HepG2 (cell line): Measurements from ENCODE around the gene TCTA. TPM values are rescaled to one million over a fixed set of nuclear protein-coding genes. Genes with fewer than 3 reads are reported as not detected.

Experiments
- GTF2F1 ChIP-seq: fragments of 150-350 bp; IDR thresholded peaks from 2 replicates; pipeline ENCODE4 v1.6.1; 2014; ENCODE audit warnings: low read length
- RFX5 ChIP-seq: IDR thresholded peaks from 2 replicates; pipeline ENCODE4 v1.6.1; 2011; ENCODE audit warnings: low read depth, low read length, improper control_type of control experiment
- SRSF1 ChIP-seq: fragments of 200-400 bp; formaldehyde crosslinking; optimal IDR thresholded peaks from 2 replicates; pipeline ENCODE3; 2017; ENCODE audit warnings: mild to moderate bottlenecking, low read depth, low read length, moderate library complexity
- TBX2 ChIP-seq: sonication (generic); formaldehyde crosslinking; IDR thresholded peaks from 2 replicates; pipeline ENCODE4 v1.5.0; 2020; ENCODE audit warnings: missing genetic modification reagents, mild to moderate bottlenecking, borderline replicate concordance
- TCF12 ChIP-seq, 2 experiments: fragments of 450-650 bp in 1 of 2; sonication (generic) in 1 of 2; formaldehyde crosslinking in 1 of 2; IDR thresholded peaks; 2 replicates each; pipeline versions ENCODE4 v1.6.1 to v1.8.0; 2017 to 2022; ENCODE audit warnings: antibody characterized with exemption in 1 of 2, mild to moderate bottlenecking in 1 of 2, missing genetic modification reagents in 1 of 2, moderate library complexity in 1 of 2
- ZNF749 ChIP-seq: sonication (generic); formaldehyde crosslinking; IDR thresholded peaks from 2 replicates; pipeline ENCODE4 v1.8.0; 2022; ENCODE audit warnings: mild to moderate bottlenecking, missing genetic modification reagents, moderate library complexity, borderline replicate concordance
- polyA plus RNA-seq, 8 experiments: library from polyadenylated mRNA; depleted of rRNA in 3 of 8; stranded (reverse) in 7 of 8; unstranded in 1 of 8; fragments of >200 nt; fragmentation: Illumina TruSeq in 4 of 8; extraction: Trizol in 4 of 8; gene quantifications; 2 replicates each; pipeline versions ENCODE4 v1.2.1 to v1.2.3, GENCODE V29; 2011 to 2016; ENCODE audit warnings: low read depth in 4 of 8, missing spikeins in 1 of 8, mixed read lengths in 1 of 8; ENCODE audit not compliant: insufficient read depth in 1 of 8
- total RNA-seq, 5 experiments: library from RNA; depleted of rRNA; stranded (reverse); fragments of >200 nt; fragmentation: Illumina TruSeq; extraction: Trizol; gene quantifications; 2 replicates each; pipeline ENCODE4 v1.2.3, GENCODE V29; 2016; ENCODE audit warnings: low read depth in 1 of 5
- TF ChIP-seq, protein P1 (sequence below): sonication (generic); formaldehyde crosslinking; conservative IDR thresholded peaks from 2 replicates; pipeline ENCODE4 v1.8.0; 2022; ENCODE audit warnings: low read depth, missing genetic modification reagents
- TF ChIP-seq, protein P2 (sequence below): fragments of 450-650 bp; IDR thresholded peaks from 2 replicates; pipeline ENCODE4 v1.6.1; 2016
- TF ChIP-seq, protein P3 (sequence below): sonication (generic); formaldehyde crosslinking; IDR thresholded peaks from 2 replicates; pipeline ENCODE4 v1.4.0; 2020; ENCODE audit warnings: missing genetic modification reagents
- TF ChIP-seq, protein P4 (sequence below): fragments of 450-650 bp; IDR thresholded peaks from 2 replicates; pipeline ENCODE4 v1.6.1; 2017
- TF ChIP-seq, protein P5 (sequence below): sonication (generic); formaldehyde crosslinking; IDR thresholded peaks from 2 replicates; pipeline ENCODE4 v1.5.1; 2020; ENCODE audit warnings: missing genetic modification reagents, mild to moderate bottlenecking, borderline replicate concordance
- TF ChIP-seq, protein P6 (sequence below): IDR thresholded peaks from 2 replicates; pipeline ENCODE4 v1.6.1; 2016; ENCODE audit warnings: low read depth, missing genetic modification reagents, missing compliant biosample characterization
- TF ChIP-seq, protein P7 (sequence below): sonication (generic); formaldehyde crosslinking; IDR thresholded peaks from 2 replicates; pipeline ENCODE4 v1.8.0; 2022; ENCODE audit warnings: mild to moderate bottlenecking, missing genetic modification reagents, moderate library complexity

The TCTA gene
- total and polyA plus RNA-seq, 2 of the 13 experiments (the other 11 are each of a cell fraction or from before 2014, with no cell fraction given): 8.3 to 13.2 TPM

DNA sequence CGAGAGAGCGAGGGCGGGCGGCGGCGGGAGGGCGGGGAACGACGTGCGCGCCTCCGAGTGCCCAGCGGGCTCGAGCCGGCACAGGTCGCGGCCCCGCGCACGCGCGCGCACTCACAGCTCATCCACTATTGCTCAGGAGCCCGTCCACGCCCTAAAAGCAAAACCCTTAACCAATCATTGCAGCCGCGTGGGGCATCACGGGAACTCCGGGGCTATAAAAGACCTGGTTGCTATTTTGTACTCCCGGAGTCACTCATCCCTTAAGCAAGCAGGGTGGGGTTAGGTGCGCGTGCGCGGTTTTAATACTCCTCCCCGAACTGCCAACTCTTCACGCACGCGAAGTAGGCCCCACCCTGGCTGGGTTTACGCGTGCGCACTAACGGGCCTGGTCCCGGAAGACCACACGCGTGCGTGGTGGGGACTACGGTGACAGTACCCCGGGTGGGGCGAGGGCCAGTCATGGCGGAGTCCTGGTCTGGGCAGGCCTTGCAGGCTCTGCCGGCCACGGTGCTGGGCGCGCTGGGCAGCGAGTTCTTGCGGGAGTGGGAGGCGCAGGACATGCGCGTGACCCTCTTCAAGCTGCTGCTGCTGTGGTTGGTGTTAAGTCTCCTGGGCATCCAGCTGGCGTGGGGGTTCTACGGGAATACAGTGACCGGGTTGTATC, at the start of gene TCTA, which contains the start of gene RHOA (continued):
- TF ChIP-seq GTF2F1 (peak; percentile 60), ZNF749 (CRISPR knock-in tag) (peak; percentile 62; the same call in 1 of the 2 replicates), TBX2 (CRISPR knock-in tag) (peak; percentile 89), RFX5 (no peak), TCF12 (IDR thresholded peaks at IDR 0.05) (no peak), TCF12 (CRISPR knock-in tag; IDR thresholded peaks at IDR 0.05) (peak; percentile 93), SRSF1 (peak; percentile 53)
- TF ChIP-seq, protein P1, sequence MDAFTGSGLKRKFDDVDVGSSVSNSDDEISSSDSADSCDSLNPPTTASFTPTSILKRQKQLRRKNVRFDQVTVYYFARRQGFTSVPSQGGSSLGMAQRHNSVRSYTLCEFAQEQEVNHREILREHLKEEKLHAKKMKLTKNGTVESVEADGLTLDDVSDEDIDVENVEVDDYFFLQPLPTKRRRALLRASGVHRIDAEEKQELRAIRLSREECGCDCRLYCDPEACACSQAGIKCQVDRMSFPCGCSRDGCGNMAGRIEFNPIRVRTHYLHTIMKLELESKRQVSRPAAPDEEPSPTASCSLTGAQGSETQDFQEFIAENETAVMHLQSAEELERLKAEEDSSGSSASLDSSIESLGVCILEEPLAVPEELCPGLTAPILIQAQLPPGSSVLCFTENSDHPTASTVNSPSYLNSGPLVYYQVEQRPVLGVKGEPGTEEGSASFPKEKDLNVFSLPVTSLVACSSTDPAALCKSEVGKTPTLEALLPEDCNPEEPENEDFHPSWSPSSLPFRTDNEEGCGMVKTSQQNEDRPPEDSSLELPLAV (CRISPR knock-in tag): no peak; the same call in 1 of the 2 replicates
- TF ChIP-seq, protein P2, sequence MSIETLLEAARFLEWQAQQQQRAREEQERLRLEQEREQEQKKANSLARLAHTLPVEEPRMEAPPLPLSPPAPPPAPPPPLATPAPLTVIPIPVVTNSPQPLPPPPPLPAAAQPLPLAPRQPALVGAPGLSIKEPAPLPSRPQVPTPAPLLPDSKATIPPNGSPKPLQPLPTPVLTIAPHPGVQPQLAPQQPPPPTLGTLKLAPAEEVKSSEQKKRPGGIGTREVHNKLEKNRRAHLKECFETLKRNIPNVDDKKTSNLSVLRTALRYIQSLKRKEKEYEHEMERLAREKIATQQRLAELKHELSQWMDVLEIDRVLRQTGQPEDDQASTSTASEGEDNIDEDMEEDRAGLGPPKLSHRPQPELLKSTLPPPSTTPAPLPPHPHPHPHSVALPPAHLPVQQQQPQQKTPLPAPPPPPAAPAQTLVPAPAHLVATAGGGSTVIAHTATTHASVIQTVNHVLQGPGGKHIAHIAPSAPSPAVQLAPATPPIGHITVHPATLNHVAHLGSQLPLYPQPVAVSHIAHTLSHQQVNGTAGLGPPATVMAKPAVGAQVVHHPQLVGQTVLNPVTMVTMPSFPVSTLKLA: peak; percentile 72
- TF ChIP-seq, protein P3, sequence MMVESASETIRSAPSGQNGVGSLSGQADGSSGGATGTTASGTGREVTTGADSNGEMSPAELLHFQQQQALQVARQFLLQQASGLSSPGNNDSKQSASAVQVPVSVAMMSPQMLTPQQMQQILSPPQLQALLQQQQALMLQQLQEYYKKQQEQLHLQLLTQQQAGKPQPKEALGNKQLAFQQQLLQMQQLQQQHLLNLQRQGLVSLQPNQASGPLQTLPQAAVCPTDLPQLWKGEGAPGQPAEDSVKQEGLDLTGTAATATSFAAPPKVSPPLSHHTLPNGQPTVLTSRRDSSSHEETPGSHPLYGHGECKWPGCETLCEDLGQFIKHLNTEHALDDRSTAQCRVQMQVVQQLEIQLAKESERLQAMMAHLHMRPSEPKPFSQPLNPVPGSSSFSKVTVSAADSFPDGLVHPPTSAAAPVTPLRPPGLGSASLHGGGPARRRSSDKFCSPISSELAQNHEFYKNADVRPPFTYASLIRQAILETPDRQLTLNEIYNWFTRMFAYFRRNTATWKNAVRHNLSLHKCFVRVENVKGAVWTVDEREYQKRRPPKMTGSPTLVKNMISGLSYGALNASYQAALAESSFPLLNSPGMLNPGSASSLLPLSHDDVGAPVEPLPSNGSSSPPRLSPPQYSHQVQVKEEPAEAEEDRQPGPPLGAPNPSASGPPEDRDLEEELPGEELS: no peak
- TF ChIP-seq, protein P4, sequence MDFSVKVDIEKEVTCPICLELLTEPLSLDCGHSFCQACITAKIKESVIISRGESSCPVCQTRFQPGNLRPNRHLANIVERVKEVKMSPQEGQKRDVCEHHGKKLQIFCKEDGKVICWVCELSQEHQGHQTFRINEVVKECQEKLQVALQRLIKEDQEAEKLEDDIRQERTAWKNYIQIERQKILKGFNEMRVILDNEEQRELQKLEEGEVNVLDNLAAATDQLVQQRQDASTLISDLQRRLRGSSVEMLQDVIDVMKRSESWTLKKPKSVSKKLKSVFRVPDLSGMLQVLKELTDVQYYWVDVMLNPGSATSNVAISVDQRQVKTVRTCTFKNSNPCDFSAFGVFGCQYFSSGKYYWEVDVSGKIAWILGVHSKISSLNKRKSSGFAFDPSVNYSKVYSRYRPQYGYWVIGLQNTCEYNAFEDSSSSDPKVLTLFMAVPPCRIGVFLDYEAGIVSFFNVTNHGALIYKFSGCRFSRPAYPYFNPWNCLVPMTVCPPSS: no peak
- TF ChIP-seq, protein P5, sequence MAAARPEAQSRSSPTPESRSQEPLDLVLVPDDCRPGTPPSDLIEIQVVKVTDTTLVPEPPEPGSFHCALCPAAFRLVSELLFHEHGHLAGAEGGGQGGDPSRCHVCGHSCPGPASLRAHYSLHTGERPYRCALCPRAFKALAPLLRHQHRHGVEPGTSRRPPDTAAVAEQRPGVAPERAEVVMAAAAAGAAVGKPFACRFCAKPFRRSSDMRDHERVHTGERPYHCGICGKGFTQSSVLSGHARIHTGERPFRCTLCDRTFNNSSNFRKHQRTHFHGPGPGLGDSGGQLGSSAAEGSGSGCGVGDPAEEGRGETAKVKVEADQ (CRISPR knock-in tag): no peak; the same call in 1 of the 2 replicates
- TF ChIP-seq, protein P6, sequence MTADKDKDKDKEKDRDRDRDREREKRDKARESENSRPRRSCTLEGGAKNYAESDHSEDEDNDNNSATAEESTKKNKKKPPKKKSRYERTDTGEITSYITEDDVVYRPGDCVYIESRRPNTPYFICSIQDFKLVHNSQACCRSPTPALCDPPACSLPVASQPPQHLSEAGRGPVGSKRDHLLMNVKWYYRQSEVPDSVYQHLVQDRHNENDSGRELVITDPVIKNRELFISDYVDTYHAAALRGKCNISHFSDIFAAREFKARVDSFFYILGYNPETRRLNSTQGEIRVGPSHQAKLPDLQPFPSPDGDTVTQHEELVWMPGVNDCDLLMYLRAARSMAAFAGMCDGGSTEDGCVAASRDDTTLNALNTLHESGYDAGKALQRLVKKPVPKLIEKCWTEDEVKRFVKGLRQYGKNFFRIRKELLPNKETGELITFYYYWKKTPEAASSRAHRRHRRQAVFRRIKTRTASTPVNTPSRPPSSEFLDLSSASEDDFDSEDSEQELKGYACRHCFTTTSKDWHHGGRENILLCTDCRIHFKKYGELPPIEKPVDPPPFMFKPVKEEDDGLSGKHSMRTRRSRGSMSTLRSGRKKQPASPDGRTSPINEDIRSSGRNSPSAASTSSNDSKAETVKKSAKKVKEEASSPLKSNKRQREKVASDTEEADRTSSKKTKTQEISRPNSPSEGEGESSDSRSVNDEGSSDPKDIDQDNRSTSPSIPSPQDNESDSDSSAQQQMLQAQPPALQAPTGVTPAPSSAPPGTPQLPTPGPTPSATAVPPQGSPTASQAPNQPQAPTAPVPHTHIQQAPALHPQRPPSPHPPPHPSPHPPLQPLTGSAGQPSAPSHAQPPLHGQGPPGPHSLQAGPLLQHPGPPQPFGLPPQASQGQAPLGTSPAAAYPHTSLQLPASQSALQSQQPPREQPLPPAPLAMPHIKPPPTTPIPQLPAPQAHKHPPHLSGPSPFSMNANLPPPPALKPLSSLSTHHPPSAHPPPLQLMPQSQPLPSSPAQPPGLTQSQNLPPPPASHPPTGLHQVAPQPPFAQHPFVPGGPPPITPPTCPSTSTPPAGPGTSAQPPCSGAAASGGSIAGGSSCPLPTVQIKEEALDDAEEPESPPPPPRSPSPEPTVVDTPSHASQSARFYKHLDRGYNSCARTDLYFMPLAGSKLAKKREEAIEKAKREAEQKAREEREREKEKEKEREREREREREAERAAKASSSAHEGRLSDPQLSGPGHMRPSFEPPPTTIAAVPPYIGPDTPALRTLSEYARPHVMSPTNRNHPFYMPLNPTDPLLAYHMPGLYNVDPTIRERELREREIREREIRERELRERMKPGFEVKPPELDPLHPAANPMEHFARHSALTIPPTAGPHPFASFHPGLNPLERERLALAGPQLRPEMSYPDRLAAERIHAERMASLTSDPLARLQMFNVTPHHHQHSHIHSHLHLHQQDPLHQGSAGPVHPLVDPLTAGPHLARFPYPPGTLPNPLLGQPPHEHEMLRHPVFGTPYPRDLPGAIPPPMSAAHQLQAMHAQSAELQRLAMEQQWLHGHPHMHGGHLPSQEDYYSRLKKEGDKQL: no peak
- TF ChIP-seq, protein P7, sequence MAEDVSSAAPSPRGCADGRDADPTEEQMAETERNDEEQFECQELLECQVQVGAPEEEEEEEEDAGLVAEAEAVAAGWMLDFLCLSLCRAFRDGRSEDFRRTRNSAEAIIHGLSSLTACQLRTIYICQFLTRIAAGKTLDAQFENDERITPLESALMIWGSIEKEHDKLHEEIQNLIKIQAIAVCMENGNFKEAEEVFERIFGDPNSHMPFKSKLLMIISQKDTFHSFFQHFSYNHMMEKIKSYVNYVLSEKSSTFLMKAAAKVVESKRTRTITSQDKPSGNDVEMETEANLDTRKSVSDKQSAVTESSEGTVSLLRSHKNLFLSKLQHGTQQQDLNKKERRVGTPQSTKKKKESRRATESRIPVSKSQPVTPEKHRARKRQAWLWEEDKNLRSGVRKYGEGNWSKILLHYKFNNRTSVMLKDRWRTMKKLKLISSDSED (CRISPR knock-in tag): no peak
